T47D (cell line): ENCODE results near the gene GADD45B.
"Not testable (repeated sequence)": the region's sequence is repeated elsewhere in the genome, so short reads cannot be mapped to it uniquely, and the experiment has no call there.

Experiments
- DNase-seq, 2 experiments: peaks; one replicate each; pipeline versions ENCODE4 v3.0.0 to v3.0.0-alpha.2; 2011 to 2012; ENCODE audit warnings: low read depth in 1 of 2, low spot score in 1 of 2
- JUND ChIP-seq: IDR thresholded peaks from 2 replicates; pipeline ENCODE4 v1.6.1; 2012; ENCODE audit warnings: low read depth
- in situ Hi-C: cut with HindIII; loops from 2 replicates; pipeline ENCODE4 v1.10.0; 2016; ENCODE audit warnings: low sequenced_read_pairs, low pct_unique_long_range_greater_than_20kb

Gene GADD45B

GRCh38 chr19:2453431-2454025 lies 22.4 kb upstream of the GADD45B start:
- no peak for DNase-seq
- in situ Hi-C loops: no loop called here
- no peak for TF ChIP-seq JUND

- in situ Hi-C loops: no loop called here
- no peak for TF ChIP-seq JUND
- DNase-seq: no peak
These were observed 21.5 kb upstream of the GADD45B start for GRCh38 chr19:2454199-2454961.

- in situ Hi-C loops: no loop called here
- TF ChIP-seq JUND: no peak
- no peak for DNase-seq
These were observed 20.7 kb upstream of the GADD45B start for GRCh38 chr19:2454962-2455850.

GRCh38 chr19:2455851-2456570 lies 19.9 kb upstream of the GADD45B start:
- in situ Hi-C loops: no loop called here
- peak; percentile 40 to 60 for DNase-seq
- no peak for TF ChIP-seq JUND

- no peak for DNase-seq
- in situ Hi-C loops: no loop called here
- no peak for TF ChIP-seq JUND
These were observed 18.4 kb upstream of the GADD45B start for GRCh38 chr19:2457394-2458037.

- in situ Hi-C loops: no loop called here
- no peak for DNase-seq
- no peak for TF ChIP-seq JUND
These were observed 17.9 kb upstream of the GADD45B start for GRCh38 chr19:2458054-2458453.

- in situ Hi-C loops, DNase-seq: not testable (repeated sequence)
These were observed 17.2 kb upstream of the GADD45B start for GRCh38 chr19:2458776-2459175.

GRCh38 chr19:2460245-2460644 lies 15.7 kb upstream of the GADD45B start:
- no peak for TF ChIP-seq JUND
- DNase-seq: no peak
- in situ Hi-C loops: no loop called here

- in situ Hi-C loops: no loop called here
- TF ChIP-seq JUND: no peak
- DNase-seq: peak; percentile 59 to 89
These were observed 13.9 kb upstream of the GADD45B start for GRCh38 chr19:2461751-2462634.

- TF ChIP-seq JUND: peak; percentile 97
- in situ Hi-C loops: no loop called here
- peak; percentile 60 to 99 for DNase-seq
These were observed 13.1 kb upstream of the GADD45B start for GRCh38 chr19:2462635-2463421.

GRCh38 chr19:2463694-2464093 lies 12.2 kb upstream of the GADD45B start:
- DNase-seq, in situ Hi-C loops: not testable (repeated sequence)
